HCT116 (cell line): ENCODE data around the gene RCSD1. TPM values are rescaled to one million over a fixed set of nuclear protein-coding genes. Genes with fewer than 3 reads are reported as not detected.

Source experiments
- ATAC-seq: fragments of 200-7000 bp; cut with Tn5 transposase; 2 replicates; pipeline ENCODE4 v1.9.1; 2020; ENCODE audit warnings: mild to moderate bottlenecking, moderate library complexity
- BruUV-seq: library from RNA; stranded (reverse); fragments of 400-500 nt; replicated peaks from 2 replicates; lab custom pipeline; 2021; lab: Mats Ljungman, UMichigan
- CTCF ChIA-PET: fragments of 300-600 bp; sonication (Branson Sonifier 250); formaldehyde crosslinking; loops from one replicate; lab custom pipeline; 2021; ENCODE audit warnings: antibody characterized with exemption; lab: Charles Lee
- POLR2A ChIA-PET: fragments of 300-600, 350-600 bp; sonication (Branson Sonifier 250); formaldehyde crosslinking; loops from one replicate; lab custom pipeline; 2021; ENCODE audit warnings: antibody characterized with exemption; lab: Charles Lee
- RAD21 ChIA-PET, 2 experiments: fragments of 300-600 bp; sonication (Branson Sonifier 250); formaldehyde crosslinking; loops; one replicate each; lab custom pipeline; 2023; ENCODE audit warnings: low total read pairs in 2 of 2; ENCODE audit not compliant: uncharacterized antibody in 2 of 2, unreplicated experiment in 2 of 2, low non-redundant PET in 1 of 2; lab: Charles Lee
- DNase-seq: peaks from one replicate; pipeline ENCODE4 v3.0.0-alpha.2; 2010; ENCODE audit warnings: low read depth, low spot score
- H2AFZ ChIP-seq: fragments of 200-600 bp; shearing (Covaris generic), sonication (generic); 2 replicates; pipeline ENCODE4 v1.6.1; 2017; ENCODE audit warnings: low read depth, mixed run types, mixed read lengths, antibody characterized with exemption, low read length; ENCODE audit not compliant: poor library complexity, severe bottlenecking
- H3K27ac ChIP-seq: 2 replicates; pipeline ENCODE4 v1.5.1; 2012; ENCODE audit warnings: low read depth, low read length
- H3K27me3 ChIP-seq: fragments of 200-600 bp; sonication (generic); 2 replicates; pipeline ENCODE4 v1.6.1; 2016; ENCODE audit warnings: mixed run types, low read length, mixed read lengths; ENCODE audit not compliant: insufficient read depth
- H3K36me3 ChIP-seq, 2 experiments: fragments of 200-500 bp in 1 of 2; fragments of 200-600 bp in 1 of 2; sonication (Bioruptor generic) in 1 of 2; sonication (generic) in 1 of 2; 2 replicates each; pipeline versions ENCODE4 v1.5.1 to v1.6.1; 2014 to 2016; ENCODE audit warnings: low read length in 2 of 2, inconsistent platforms in 1 of 2, mixed read lengths in 1 of 2, mixed run types in 1 of 2; ENCODE audit not compliant: insufficient read depth in 2 of 2, control insufficient read depth in 1 of 2
- H3K4me1 ChIP-seq, 2 experiments: fragments of 200-600 bp in 1 of 2; sonication (generic) in 1 of 2; 2 replicates each; pipeline versions ENCODE4 v1.5.1 to v1.6.1; 2012 to 2017; ENCODE audit warnings: low read length in 2 of 2, inconsistent platforms in 1 of 2, mild to moderate bottlenecking in 1 of 2, mixed read lengths in 1 of 2, mixed run types in 1 of 2, moderate library complexity in 1 of 2; ENCODE audit not compliant: insufficient read depth in 2 of 2, control insufficient read depth in 1 of 2
- H3K4me2 ChIP-seq: fragments of 200-600 bp; sonication (generic); 2 replicates; pipeline ENCODE4 v1.6.1; 2017; ENCODE audit warnings: mixed run types, low read length, mixed read lengths
- H3K4me3 ChIP-seq, 2 experiments: fragments of 200-600 bp in 1 of 2; sonication (generic) in 1 of 2; replicated peaks in 1 of 2; 2 replicates each; pipeline ENCODE4 v1.5.1; 2011 to 2016; ENCODE audit warnings: low read length in 2 of 2, control low read depth in 1 of 2, low read depth in 1 of 2, mild to moderate bottlenecking in 1 of 2, mixed read lengths in 1 of 2, mixed run types in 1 of 2
- H3K79me2 ChIP-seq: fragments of 200-600 bp; sonication (generic); 2 replicates; pipeline ENCODE4 v1.6.1; 2017; ENCODE audit warnings: mild to moderate bottlenecking, mixed run types, low read length, moderate library complexity, mixed read lengths; ENCODE audit not compliant: insufficient read depth
- H3K9ac ChIP-seq: fragments of 200-600 bp; sonication (generic); 2 replicates; pipeline ENCODE4 v1.6.1; 2016; ENCODE audit warnings: low read length, mixed read lengths
- H3K9me2 ChIP-seq: fragments of 200-600 bp; sonication (generic), shearing (Covaris generic); 2 replicates; pipeline ENCODE4 v1.6.1; 2017; ENCODE audit warnings: mixed run types, mild to moderate bottlenecking, moderate library complexity; ENCODE audit not compliant: insufficient read depth
- H3K9me3 ChIP-seq, 2 experiments: fragments of 200-500 bp in 1 of 2; fragments of 200-600 bp in 1 of 2; sonication (Bioruptor generic) in 1 of 2; sonication (generic) in 1 of 2; 2 replicates each; pipeline ENCODE4 v1.6.1; 2014 to 2017; ENCODE audit warnings: low read length in 2 of 2, mixed read lengths in 2 of 2, inconsistent platforms in 1 of 2, low read depth in 1 of 2, mild to moderate bottlenecking in 1 of 2, mixed run types in 1 of 2, moderate library complexity in 1 of 2; ENCODE audit not compliant: control insufficient read depth in 1 of 2, insufficient read depth in 1 of 2
- H4K20me1 ChIP-seq: fragments of 200-600 bp; sonication (generic), shearing (Covaris generic); 2 replicates; pipeline ENCODE4 v1.6.1; 2017; ENCODE audit warnings: mixed run types, mild to moderate bottlenecking, moderate library complexity; ENCODE audit not compliant: insufficient read depth
- ELF1 ChIP-seq: IDR thresholded peaks from 2 replicates; pipeline ENCODE4 v1.6.1; 2012; ENCODE audit warnings: low read depth, borderline replicate concordance
- EZH2phosphoT487 ChIP-seq: fragments of 200-600 bp; IDR thresholded peaks from 2 replicates; pipeline ENCODE4 v1.6.1; 2018; ENCODE audit warnings: antibody characterized with exemption, borderline replicate concordance
- POLR2A ChIP-seq: IDR thresholded peaks from 2 replicates; pipeline ENCODE4 v1.7.0; 2011; ENCODE audit warnings: borderline replicate concordance; ENCODE audit not compliant: insufficient read depth, insufficient read length; ENCODE audit errors: extremely low read depth
- REST ChIP-seq: IDR thresholded peaks from 2 replicates; pipeline ENCODE4 v1.6.1; 2012; ENCODE audit warnings: low read depth
- SRF ChIP-seq: IDR thresholded peaks from 2 replicates; pipeline ENCODE4 v1.6.1; 2012; ENCODE audit warnings: low read depth
- TCF7L2 ChIP-seq: IDR thresholded peaks from 2 replicates; pipeline ENCODE4 v1.7.0; 2011; ENCODE audit warnings: borderline replicate concordance, inconsistent platforms; ENCODE audit not compliant: insufficient read depth, insufficient read length; ENCODE audit errors: extremely low read depth
- ZFX ChIP-seq: fragments of 450-650 bp; IDR thresholded peaks from 2 replicates; pipeline ENCODE4 v1.6.1; 2017
- ZNF274 ChIP-seq: fragments of 200-500 bp; sonication (Bioruptor generic); IDR thresholded peaks from 2 replicates; pipeline ENCODE4 v1.6.1; 2014; ENCODE audit warnings: mild to moderate bottlenecking, low read depth, low read length, inconsistent platforms
- intact Hi-C: fragments of 100-400 bp; cut with micrococcal nuclease; formaldehyde crosslinking; loops from 2 replicates; pipeline ENCODE4 v1.10.0; 2022
- total RNA-seq: library from RNA; stranded (reverse); gene quantifications from one replicate; pipeline ENCODE4 v1.2.1, GENCODE V29; 2021; ENCODE audit not compliant: unreplicated experiment

RCSD1 gene
- total RNA-seq, 1 experiment from 2014 or later, result 0.15 TPM

- Histone ChIP-seq H3K36me3 (no peaks in the 10 kb centered on the region), H3K9me2 (no peaks in the 10 kb centered on the region), H3K27me3 (peaks cover 12% of the 10 kb centered on the region; the same call in 1 of the 2 replicates), H3K79me2 (no peaks in the 10 kb centered on the region), H3K4me2 (no peak overlapping the region), H2AFZ (no peak overlapping the region), H3K4me1 (no peaks in the 10 kb centered on the region), H3K4me3 (no peak overlapping the region), H3K9ac (no peak overlapping the region), H3K9me3 (no peaks in the 10 kb centered on the region), H3K27ac (no peak overlapping the region), H4K20me1 (no peaks in the 10 kb centered on the region)
- DNase-seq, result no peak
- ChIA-PET POLR2A (no interaction called here), CTCF (no interaction called here), RAD21 (no interaction called here)
- ATAC-seq, result no peak
- no TSS peak for BruUV-seq
- intact Hi-C loops, result no loop called here
- TF ChIP-seq ZFX, result no peak
- TF ChIP-seq EZH2phosphoT487, result no peak
- TF ChIP-seq SRF, result no peak
- TF ChIP-seq TCF7L2, result no peak
- no peak for TF ChIP-seq POLR2A
- TF ChIP-seq REST, result no peak
- no peak for TF ChIP-seq ELF1
- TF ChIP-seq ZNF274, result no peak
Observed at GRCh38 chr1:167703557-167703956, 73.5 kb downstream of the RCSD1 start.
